Left kidney (tissue), 2 donors: Measurements from ENCODE around the gene ABCA12. TPM values are rescaled to one million over a fixed set of nuclear protein-coding genes. Genes with fewer than 3 reads are reported as not detected.

ENCODE experiments used
- DNase-seq: peaks from one replicate; pipeline ENCODE4 v3.0.0-alpha.2; 2013
- polyA plus RNA-seq: library from polyadenylated mRNA; unstranded; fragments of 120-200 nt; gene quantifications from one replicate; pipeline ENCODE4 v1.2.1, GENCODE V29; 2013; ENCODE audit not compliant: insufficient read length

Gene ABCA12
- polyA plus RNA-seq, 1 donor: 0.62 TPM

DNA sequence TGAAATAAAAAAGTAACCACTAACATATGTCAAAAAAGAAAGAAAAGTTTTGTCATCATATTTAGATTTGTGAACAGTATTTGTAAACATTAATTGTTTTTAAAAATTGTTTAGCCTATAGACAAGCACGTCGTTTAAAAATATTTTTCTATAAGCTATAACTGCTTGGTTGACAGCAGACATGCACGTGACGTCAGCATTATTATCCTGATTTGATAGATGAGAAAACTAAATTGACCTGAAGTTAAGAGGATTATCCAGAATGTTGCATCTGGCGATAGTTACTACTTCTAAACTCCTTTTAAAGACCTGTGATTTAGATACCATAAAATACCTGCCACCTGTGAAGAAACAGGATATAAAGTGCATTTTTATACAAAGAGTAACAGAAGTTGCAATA is 172.0 kb downstream of the ABCA12 start:
- no peak for DNase-seq

DNA sequence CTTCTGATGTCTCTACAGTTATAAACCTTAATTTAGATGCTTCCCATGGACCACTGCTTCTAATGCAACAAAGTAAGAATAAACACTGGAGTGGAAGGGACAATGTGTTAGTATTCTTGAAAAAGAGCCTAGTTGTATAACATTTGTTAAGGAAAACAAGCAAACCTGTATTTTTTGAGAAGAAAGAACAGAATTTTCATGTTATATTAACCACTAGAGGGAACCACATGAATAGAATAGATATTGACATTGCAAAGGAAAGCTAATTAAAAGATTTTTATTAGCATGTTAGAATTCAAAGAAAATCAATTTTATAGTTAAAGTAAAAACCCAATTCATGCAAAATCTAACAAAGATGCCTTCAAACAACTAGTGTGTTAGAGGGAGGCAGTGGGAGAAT is 177.7 kb downstream of the ABCA12 start:
- DNase-seq: no peak

GRCh38 chr2:214946949-214947348 is 191.5 kb downstream of the ABCA12 start:
- no peak for DNase-seq

GRCh38 chr2:214934006-214934405 is 204.4 kb downstream of the ABCA12 start:
- DNase-seq: no peak

GRCh38 chr2:214904634-214905033 is 233.8 kb downstream of the ABCA12 start:
- DNase-seq: no peak

- no peak for DNase-seq
These were observed 234.2 kb downstream of the ABCA12 start for GRCh38 chr2:214904176-214904575.

DNA sequence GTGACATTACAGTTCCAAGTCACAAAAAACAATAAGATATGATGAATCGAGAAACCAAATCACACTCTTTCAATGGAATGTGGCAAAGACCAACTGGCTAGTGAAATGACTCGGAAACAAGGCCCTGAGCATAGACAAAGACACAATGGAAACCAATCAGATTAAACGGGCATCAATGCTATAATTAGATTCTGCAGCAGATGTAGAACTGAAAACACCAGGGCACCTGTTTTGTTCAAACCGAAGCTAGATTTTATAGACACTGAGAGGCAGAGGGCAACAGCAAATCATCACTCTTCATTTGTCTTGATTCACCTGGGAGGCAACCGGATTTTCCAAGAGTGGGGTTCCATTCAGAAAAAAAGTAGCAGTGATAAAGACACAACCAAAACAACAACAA is 236.1 kb downstream of the ABCA12 start:
- no peak for DNase-seq

DNA sequence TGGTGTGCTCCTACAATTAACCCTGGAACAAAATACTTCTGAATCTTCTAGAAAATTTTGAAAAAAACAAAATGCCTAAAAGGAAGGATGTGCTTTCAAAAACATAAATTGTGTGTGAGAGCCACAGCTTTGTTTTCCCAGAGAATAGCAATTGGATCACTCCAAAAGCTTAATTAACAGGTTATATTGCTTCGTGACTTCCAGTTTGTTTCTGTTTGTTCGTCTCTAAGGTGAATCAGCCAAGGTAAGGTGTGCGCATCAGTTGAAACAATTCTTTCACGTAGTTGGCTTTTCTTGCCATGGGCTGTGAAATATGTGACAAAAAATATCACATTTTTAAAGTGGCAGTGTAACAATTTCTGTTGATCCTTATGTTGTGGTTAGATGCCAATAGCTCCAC is 238.7 kb downstream of the ABCA12 start:
- no peak for DNase-seq

- no peak for DNase-seq
These were observed 242.2 kb downstream of the ABCA12 start for GRCh38 chr2:214896274-214896673.

- DNase-seq: no peak
These were observed 243.0 kb downstream of the ABCA12 start for GRCh38 chr2:214895469-214895868.

DNA sequence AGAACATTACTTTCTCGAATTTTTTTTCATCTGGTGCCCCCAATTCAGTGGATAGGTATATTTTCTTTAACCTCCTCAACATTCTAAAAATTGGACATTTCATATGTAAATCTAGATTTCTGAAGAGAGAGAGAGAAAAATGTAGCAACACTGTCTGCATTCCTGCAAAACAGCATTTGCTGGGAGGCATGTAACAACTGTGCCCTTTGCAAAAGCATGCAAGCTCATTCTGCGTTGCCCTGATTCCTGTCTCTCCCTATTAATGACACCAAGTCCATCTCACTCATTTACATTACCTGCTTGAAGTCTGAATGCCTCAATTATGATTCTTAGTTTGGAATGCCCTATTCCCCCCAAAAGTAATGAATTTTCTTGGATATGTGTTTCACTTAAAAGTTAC is 249.1 kb downstream of the ABCA12 start:
- DNase-seq: no peak

- DNase-seq: peak; percentile 3
These were observed 256.7 kb downstream of the ABCA12 start for GRCh38 chr2:214881647-214882202.

Other genes starting within 250 kb of the ABCA12 start
- gene ATIC, start 173.4 kb upstream of the ABCA12 start, polyA plus RNA-seq: 161 TPM